Body of pancreas (tissue), 4 donors: ENCODE results near the gene SLC16A11.

ENCODE experiments used
- POLR2A ChIP-seq, 3 donors: fragments of 450-650 bp; IDR thresholded peaks; one replicate each; pipeline ENCODE4 v1.6.1; 2016; ENCODE audit warnings: antibody characterized with exemption in 3 of 3, mild to moderate bottlenecking in 2 of 3
- TF ChIP-seq, protein P1 (sequence below), 7 experiments: fragments of 450-650 bp in 4 of 7; fragments of 200-600 bp in 3 of 7; sonication (generic) in 3 of 7; IDR thresholded peaks; one replicate each; pipeline ENCODE4 v1.5.1; 2016 to 2019; ENCODE audit warnings: antibody characterized with exemption in 7 of 7

DNA sequence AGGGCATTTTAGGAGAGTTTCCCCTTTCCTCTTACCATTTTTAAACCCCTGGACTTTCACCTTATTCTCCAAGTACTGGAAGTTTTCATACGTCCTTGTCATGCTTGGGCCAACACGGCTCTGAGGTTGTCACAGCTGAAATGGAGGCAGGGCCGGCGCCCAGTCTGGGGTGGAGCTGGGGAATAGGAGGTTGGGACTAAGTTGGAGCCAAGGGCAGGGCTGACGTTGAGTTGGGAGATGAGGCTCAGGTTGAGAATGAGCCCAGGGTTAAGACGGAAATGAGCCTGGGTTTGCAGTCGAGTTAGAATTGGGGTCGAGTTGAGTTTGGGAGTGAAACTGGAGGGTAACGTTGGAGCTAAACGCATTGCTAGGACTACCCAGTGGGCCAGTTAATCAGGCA lies 34.8 kb upstream of the SLC16A11 start:
- TF ChIP-seq, protein P1, sequence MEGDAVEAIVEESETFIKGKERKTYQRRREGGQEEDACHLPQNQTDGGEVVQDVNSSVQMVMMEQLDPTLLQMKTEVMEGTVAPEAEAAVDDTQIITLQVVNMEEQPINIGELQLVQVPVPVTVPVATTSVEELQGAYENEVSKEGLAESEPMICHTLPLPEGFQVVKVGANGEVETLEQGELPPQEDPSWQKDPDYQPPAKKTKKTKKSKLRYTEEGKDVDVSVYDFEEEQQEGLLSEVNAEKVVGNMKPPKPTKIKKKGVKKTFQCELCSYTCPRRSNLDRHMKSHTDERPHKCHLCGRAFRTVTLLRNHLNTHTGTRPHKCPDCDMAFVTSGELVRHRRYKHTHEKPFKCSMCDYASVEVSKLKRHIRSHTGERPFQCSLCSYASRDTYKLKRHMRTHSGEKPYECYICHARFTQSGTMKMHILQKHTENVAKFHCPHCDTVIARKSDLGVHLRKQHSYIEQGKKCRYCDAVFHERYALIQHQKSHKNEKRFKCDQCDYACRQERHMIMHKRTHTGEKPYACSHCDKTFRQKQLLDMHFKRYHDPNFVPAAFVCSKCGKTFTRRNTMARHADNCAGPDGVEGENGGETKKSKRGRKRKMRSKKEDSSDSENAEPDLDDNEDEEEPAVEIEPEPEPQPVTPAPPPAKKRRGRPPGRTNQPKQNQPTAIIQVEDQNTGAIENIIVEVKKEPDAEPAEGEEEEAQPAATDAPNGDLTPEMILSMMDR (IDR thresholded peaks at IDR 0.05): no peak
- no peak for TF ChIP-seq POLR2A (IDR thresholded peaks at IDR 0.05)
